Measurements from ENCODE around the gene RGS6.

RGS6 gene

DNA sequence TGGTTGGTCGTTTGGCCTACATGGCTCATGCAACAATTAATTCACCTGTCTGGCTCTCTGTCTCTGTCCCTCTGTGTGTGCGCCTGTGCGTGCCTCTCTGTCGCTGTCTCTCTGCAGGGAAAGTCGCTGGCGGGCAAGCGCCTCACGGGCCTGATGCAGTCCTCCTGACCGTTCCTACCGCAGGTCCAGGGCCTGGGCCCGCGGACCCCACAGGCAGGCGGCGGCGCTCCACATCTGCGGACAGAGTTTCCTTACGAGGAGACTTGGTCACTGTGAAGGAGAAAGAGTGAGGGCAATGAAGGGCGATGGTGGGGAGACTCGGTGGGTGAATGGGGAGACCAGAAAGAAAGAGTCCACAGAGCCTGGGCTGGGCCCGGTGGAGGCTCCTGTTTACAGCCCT lies 630.1 kb downstream of the RGS6 start:
- Histone ChIP-seq H3K4me1 (ENCODE audit: control insufficient read depth, insufficient read depth, low read length) (peaks cover 20% of the 10 kb centered on the region), H3K4me3 (ENCODE audit: low read depth, low read length) (no peak overlapping the region), H3K27me3 (ENCODE audit: control insufficient read depth, insufficient read depth, low read length) (no peaks in the 10 kb centered on the region), H3K9ac (ENCODE audit: low read length) (no peak overlapping the region), H3K9me3 (ENCODE audit: control insufficient read depth, insufficient read depth, low read depth, low read length) (no peaks in the 10 kb centered on the region), H3K27ac (ENCODE audit: low read depth, low read length) (no peak overlapping the region), H3K36me3 (ENCODE audit: control insufficient read depth, insufficient read depth, low read length) (no peaks in the 10 kb centered on the region)

DNA sequence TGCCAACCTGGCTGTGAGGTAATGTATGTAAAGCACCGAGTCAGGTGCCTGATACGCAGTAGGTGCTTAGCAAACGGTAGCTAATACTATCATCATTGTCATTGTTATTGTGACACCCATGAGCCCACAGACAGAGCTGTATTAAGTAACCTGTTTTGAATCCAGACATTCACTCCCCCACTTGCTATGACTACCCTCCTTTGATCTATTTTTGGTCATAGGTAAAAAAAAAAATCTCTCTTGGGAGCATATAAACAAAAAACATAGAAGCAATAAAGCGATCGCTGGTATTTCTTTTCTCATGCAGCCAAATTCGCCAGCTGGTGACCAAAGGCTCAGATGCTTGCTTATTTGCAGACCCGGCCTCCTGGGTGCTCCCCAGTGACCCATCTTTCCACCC lies 631.4 kb downstream of the RGS6 start:
- Histone ChIP-seq H3K27ac (ENCODE audit: low read depth, low read length) (no peak overlapping the region), H3K27me3 (ENCODE audit: control insufficient read depth, insufficient read depth, low read length) (no peaks in the 10 kb centered on the region), H3K9me3 (ENCODE audit: control insufficient read depth, insufficient read depth, low read depth, low read length) (no peaks in the 10 kb centered on the region), H3K4me1 (ENCODE audit: control insufficient read depth, insufficient read depth, low read length) (peaks cover 18% of the 10 kb centered on the region), H3K36me3 (ENCODE audit: control insufficient read depth, insufficient read depth, low read length) (no peaks in the 10 kb centered on the region), H3K9ac (ENCODE audit: low read length) (no peak overlapping the region), H3K4me3 (ENCODE audit: low read depth, low read length) (no peak overlapping the region)

DNA sequence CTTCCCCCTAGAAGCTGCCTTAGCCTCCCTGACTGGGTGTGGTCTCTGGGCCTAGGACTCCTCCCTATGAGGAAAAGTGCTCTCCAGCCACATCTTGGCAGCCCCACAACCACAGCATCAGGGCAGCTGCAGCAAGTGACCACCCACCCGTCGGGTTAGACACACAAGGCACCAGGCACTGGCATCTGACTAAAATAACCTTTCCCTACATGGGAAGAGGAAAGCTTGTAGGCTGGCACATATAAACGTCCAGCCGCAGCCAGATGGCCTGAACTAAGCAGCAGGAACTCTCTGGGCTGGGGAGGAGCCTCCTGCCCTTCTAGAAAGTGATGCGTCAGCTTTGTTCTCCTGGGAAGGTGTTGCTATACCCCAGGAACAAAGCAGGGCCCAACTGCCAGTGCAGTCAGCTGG lies 632.9 kb downstream of the RGS6 start:
- Histone ChIP-seq H3K9me3 (ENCODE audit: control insufficient read depth, insufficient read depth, low read depth, low read length) (no peaks in the 10 kb centered on the region), H3K4me3 (ENCODE audit: low read depth, low read length) (no peak overlapping the region), H3K27ac (ENCODE audit: low read depth, low read length) (no peak overlapping the region), H3K9ac (ENCODE audit: low read length) (no peak overlapping the region), H3K4me1 (ENCODE audit: control insufficient read depth, insufficient read depth, low read length) (peaks cover 3% of the 10 kb centered on the region; the same call in 1 of the 2 replicates), H3K27me3 (ENCODE audit: control insufficient read depth, insufficient read depth, low read length) (no peaks in the 10 kb centered on the region), H3K36me3 (ENCODE audit: control insufficient read depth, insufficient read depth, low read length) (no peaks in the 10 kb centered on the region)

DNA sequence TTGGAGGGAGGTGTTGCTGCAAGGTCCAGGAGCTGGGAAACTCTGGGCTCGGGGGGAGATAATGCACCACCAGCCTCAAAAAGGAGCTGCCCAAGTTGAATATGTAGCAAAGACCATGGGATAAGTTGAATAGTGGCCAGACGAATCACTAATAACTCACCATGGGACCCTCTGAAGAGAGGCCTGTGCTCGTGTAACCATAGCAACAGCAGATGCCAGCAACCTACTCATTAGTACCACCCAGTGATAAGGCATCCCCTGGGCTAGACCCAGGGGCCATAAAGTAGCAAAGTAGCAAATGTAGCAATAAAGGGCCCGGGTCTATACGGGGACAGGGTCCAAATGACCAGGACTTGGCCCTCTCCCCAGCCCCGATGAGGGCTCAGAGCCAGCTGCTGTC lies 633.7 kb downstream of the RGS6 start:
- no peaks in the 10 kb centered on the region for H3K4me1 ChIP-seq (ENCODE audit: control insufficient read depth, insufficient read depth, low read length)
- H3K4me3 ChIP-seq (ENCODE audit: low read depth, low read length) = no peak overlapping the region

DNA sequence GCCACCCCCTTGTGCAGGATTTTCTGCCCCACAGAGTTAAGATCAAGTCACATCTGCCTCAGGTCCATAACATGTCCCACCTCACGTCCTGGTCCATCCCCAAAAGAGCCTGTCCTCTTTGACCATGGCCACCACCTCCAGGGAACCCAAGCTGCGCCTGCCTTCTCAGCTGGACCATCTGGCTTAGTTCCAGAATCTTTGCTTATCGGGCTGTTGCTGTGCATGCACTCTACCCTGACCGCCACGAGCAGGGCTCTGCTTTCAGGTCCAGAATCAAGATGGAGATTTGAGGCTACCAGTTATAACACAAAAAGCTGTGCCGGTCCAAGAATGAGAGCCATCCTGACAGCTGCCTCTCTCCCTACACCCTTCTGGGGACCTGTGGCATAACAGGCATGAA lies 635.0 kb downstream of the RGS6 start:
- no peak overlapping the region for H3K27ac ChIP-seq (ENCODE audit: low read depth, low read length)
- no peak overlapping the region for H3K4me3 ChIP-seq (ENCODE audit: low read depth, low read length)
- no peak overlapping the region for H3K9ac ChIP-seq (ENCODE audit: low read length)
- no peaks in the 10 kb centered on the region for H3K9me3 ChIP-seq (ENCODE audit: control insufficient read depth, insufficient read depth, low read depth, low read length)
- no peaks in the 10 kb centered on the region for H3K36me3 ChIP-seq (ENCODE audit: control insufficient read depth, insufficient read depth, low read length)
- H3K27me3 ChIP-seq (ENCODE audit: control insufficient read depth, insufficient read depth, low read length) = no peaks in the 10 kb centered on the region
- H3K4me1 ChIP-seq (ENCODE audit: control insufficient read depth, insufficient read depth, low read length) = no peaks in the 10 kb centered on the region

More for the DNA sequence above, 633.7 kb downstream of the RGS6 start:
- Histone ChIP-seq H3K27me3 (ENCODE audit: control insufficient read depth, insufficient read depth, low read length) (no peaks in the 10 kb centered on the region), H3K27ac (ENCODE audit: low read depth, low read length) (no peak overlapping the region), H3K36me3 (ENCODE audit: control insufficient read depth, insufficient read depth, low read length) (no peaks in the 10 kb centered on the region), H3K9ac (ENCODE audit: low read length) (no peak overlapping the region), H3K9me3 (ENCODE audit: control insufficient read depth, insufficient read depth, low read depth, low read length) (no peaks in the 10 kb centered on the region)

DNA sequence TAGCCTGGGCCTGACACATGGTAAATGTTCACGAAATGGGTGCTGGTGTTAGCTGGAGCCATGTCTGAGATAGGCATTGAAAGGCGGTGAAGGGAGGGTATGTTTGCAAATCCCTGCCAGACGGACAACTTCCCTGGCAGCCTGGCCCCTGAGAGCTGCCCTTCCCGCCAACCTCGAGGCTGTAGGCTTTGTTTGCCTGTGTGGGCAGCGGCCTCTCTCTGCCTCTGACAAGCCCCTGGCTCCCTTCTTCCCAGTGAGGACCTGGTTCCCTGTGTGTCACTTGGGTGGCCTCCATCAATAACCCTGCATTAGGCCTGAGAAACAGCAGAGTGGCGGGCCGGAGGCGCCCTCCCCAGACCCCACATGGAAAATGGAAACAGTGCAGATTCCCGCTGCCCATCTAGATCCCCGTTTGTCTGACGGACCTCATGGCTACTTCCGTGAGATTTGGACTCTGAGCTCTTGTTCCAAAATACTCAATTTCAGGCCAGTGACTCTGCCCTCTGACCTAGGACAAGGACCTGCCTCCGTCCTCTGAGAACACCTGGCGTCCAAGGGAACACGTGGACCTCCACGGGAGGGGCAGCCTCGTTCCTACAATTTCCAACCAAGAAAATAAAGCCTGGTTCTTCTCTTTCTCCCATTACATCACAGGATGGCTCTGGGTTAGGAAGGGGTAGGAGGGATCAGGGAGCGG lies 636.2 kb downstream of the RGS6 start:
- Histone ChIP-seq H3K27ac (ENCODE audit: low read depth, low read length) (no peak overlapping the region), H3K27me3 (ENCODE audit: control insufficient read depth, insufficient read depth, low read length) (no peaks in the 10 kb centered on the region; the same call in 1 of the 2 replicates), H3K9me3 (ENCODE audit: control insufficient read depth, insufficient read depth, low read depth, low read length) (no peaks in the 10 kb centered on the region), H3K36me3 (ENCODE audit: control insufficient read depth, insufficient read depth, low read length) (no peaks in the 10 kb centered on the region), H3K4me3 (ENCODE audit: low read depth, low read length) (no peak overlapping the region), H3K4me1 (ENCODE audit: control insufficient read depth, insufficient read depth, low read length) (no peaks in the 10 kb centered on the region), H3K9ac (ENCODE audit: low read length) (no peak overlapping the region)

DNA sequence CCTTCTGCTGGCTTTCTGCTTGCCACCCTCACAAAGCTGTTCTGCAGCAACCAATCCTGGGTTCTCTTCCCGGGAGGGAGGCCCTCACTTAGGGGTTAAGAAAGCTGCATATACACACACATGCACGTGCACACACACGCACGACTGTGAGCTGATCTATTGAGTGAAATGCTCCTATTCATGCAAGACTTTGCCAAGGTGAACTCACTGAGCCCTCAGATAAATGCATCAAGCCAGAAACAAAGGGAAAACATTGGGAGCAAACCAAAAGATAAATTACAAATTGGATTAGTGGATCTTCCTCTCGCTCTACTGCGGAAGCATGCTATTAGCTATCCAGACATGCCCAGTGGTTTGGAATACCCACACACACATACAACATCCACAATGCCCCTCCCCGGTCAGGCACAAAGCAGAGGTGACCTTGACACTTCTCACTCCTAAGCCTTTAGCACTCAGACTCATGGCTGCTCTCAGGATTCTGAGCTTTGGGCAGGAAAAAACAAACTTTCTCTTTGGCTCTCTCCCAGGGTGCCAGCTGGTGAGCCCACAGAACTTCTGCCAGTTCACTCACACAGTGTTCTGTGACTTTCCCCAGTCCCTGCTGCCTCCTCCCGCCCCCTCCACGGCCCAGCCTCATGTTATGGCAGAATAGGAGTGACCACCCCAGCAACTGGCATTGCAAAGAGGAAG lies 641.6 kb downstream of the RGS6 start:
- Histone ChIP-seq H3K27ac (ENCODE audit: low read depth, low read length) (no peak overlapping the region), H3K4me1 (ENCODE audit: control insufficient read depth, insufficient read depth, low read length) (no peaks in the 10 kb centered on the region), H3K4me3 (ENCODE audit: low read depth, low read length) (no peak overlapping the region), H3K36me3 (ENCODE audit: control insufficient read depth, insufficient read depth, low read length) (no peaks in the 10 kb centered on the region), H3K9ac (ENCODE audit: low read length) (no peak overlapping the region), H3K9me3 (ENCODE audit: control insufficient read depth, insufficient read depth, low read depth, low read length) (no peaks in the 10 kb centered on the region), H3K27me3 (ENCODE audit: control insufficient read depth, insufficient read depth, low read length) (no peaks in the 10 kb centered on the region; the same call in 1 of the 2 replicates)

DNA sequence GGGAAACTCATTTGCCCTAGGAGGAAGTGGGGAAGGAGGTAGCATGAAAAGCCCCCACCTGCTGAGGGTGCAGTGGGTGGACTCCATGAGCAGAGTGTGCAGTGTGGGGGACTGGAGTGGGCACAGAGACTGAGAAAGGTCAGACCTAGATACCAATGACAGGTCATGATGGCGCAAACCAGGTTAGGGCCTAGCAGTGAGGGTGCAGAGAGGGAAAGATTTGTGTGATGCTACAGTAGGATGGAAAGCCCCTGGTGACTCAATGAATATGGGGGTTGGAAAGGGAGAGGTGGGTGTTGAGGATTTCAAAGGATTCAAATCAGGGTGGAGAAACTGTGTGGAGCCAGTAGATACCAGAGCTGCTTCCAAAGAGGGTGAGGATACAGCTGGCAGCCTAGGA lies 642.5 kb downstream of the RGS6 start:
- Histone ChIP-seq H3K9me3 (ENCODE audit: control insufficient read depth, insufficient read depth, low read depth, low read length) (no peaks in the 10 kb centered on the region), H3K27me3 (ENCODE audit: control insufficient read depth, insufficient read depth, low read length) (no peaks in the 10 kb centered on the region; the same call in 1 of the 2 replicates)

DNA sequence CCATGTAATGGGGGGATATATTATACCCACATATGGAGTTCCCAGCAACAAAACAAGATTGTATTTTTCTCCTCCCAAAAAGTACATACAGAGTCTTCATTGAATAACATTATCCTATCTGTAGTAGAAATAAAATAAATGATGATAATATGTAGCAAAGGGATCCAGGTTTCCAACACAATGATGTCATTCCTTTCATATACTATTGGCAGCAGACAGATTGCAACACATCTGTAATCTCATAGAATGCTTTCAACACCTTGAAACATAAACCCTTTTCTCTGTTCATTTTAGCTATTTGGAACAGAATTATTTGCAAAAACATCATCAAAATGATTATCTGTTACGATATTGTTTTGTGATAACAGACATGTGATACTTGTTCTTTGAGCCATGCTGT lies 644.0 kb downstream of the RGS6 start:
- Histone ChIP-seq H3K4me3 (ENCODE audit: low read depth, low read length) (no peak overlapping the region), H3K27ac (ENCODE audit: low read depth, low read length) (no peak overlapping the region), H3K9me3 (ENCODE audit: control insufficient read depth, insufficient read depth, low read depth, low read length) (no peaks in the 10 kb centered on the region), H3K4me1 (ENCODE audit: control insufficient read depth, insufficient read depth, low read length) (no peaks in the 10 kb centered on the region), H3K36me3 (ENCODE audit: control insufficient read depth, insufficient read depth, low read length) (no peaks in the 10 kb centered on the region), H3K9ac (ENCODE audit: low read length) (no peak overlapping the region), H3K27me3 (ENCODE audit: control insufficient read depth, insufficient read depth, low read length) (no peaks in the 10 kb centered on the region; the same call in 1 of the 2 replicates)

More for the DNA sequence above, 642.5 kb downstream of the RGS6 start:
- H3K36me3 ChIP-seq (ENCODE audit: control insufficient read depth, insufficient read depth, low read length) = no peaks in the 10 kb centered on the region
- H3K27ac ChIP-seq (ENCODE audit: low read depth, low read length) = no peak overlapping the region
- H3K9ac ChIP-seq (ENCODE audit: low read length) = no peak overlapping the region
- no peak overlapping the region for H3K4me3 ChIP-seq (ENCODE audit: low read depth, low read length)
- no peaks in the 10 kb centered on the region for H3K4me1 ChIP-seq (ENCODE audit: control insufficient read depth, insufficient read depth, low read length)

DNA sequence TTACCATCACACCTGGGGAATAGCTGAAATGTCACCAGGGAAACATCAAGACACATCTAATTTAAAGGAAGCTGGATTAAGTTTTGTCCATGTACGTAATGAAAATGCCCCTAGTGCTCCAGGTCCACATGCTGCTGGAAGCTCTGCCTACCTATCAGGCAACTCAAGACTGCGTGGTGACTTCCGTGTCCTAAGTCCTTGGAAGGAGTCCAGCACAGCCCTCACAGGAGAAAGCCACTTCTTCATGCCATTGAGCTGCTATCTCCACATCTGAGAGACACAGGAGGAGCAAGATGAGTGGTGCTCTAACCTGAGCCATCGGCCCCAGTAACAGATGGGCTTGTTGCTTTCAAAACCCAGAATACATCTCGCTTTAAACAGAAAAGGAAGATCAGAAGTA lies 645.3 kb downstream of the RGS6 start:
- Histone ChIP-seq H3K27me3 (ENCODE audit: control insufficient read depth, insufficient read depth, low read length) (no peaks in the 10 kb centered on the region; the same call in 1 of the 2 replicates), H3K9ac (ENCODE audit: low read length) (no peak overlapping the region), H3K4me3 (ENCODE audit: low read depth, low read length) (no peak overlapping the region), H3K9me3 (ENCODE audit: control insufficient read depth, insufficient read depth, low read depth, low read length) (no peaks in the 10 kb centered on the region), H3K36me3 (ENCODE audit: control insufficient read depth, insufficient read depth, low read length) (no peaks in the 10 kb centered on the region), H3K4me1 (ENCODE audit: control insufficient read depth, insufficient read depth, low read length) (no peaks in the 10 kb centered on the region), H3K27ac (ENCODE audit: low read depth, low read length) (no peak overlapping the region)

DNA sequence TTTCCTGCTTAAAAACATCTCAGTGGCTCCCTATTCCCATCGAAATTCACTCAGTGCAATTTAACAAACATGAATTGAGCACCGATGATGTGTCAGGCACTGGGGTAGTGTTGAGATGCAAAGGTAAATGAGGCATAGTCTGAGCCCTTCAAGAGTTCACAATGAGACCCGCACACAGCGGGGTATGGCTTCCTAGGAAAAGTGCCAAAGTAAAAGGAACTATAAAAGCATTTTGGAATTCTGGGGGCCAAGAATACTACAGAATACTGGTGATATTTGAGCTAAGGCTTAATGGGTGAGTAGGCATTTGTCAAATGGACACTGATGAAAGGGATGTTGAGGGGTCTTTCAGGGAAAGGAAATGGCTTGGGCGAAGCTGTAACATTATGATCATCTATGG lies 646.3 kb downstream of the RGS6 start:
- H3K4me3 ChIP-seq (ENCODE audit: low read depth, low read length) = no peak overlapping the region
- H3K9ac ChIP-seq (ENCODE audit: low read length) = no peak overlapping the region
- no peaks in the 10 kb centered on the region for H3K4me1 ChIP-seq (ENCODE audit: control insufficient read depth, insufficient read depth, low read length)
- H3K27ac ChIP-seq (ENCODE audit: low read depth, low read length) = no peak overlapping the region
- H3K9me3 ChIP-seq (ENCODE audit: control insufficient read depth, insufficient read depth, low read depth, low read length) = no peaks in the 10 kb centered on the region
- H3K27me3 ChIP-seq (ENCODE audit: control insufficient read depth, insufficient read depth, low read length) = no peaks in the 10 kb centered on the region
- no peaks in the 10 kb centered on the region for H3K36me3 ChIP-seq (ENCODE audit: control insufficient read depth, insufficient read depth, low read length)
